Neural progenitor cell (in vitro differentiated cells): Measurements from ENCODE around the gene DROSHA.
"Not testable (repeated sequence)": the region's sequence is repeated elsewhere in the genome, so short reads cannot be mapped to it uniquely, and the experiment has no call there.

ENCODE experiments used
- CTCF ChIP-seq: fragments of 200-600 bp; sonication (generic); IDR thresholded peaks from 2 replicates; pipeline ENCODE4 v1.5.1; 2017; ENCODE audit warnings: antibody characterized with exemption, mild to moderate bottlenecking
- EZH2 ChIP-seq: fragments of 200-600 bp; sonication (generic); IDR thresholded peaks from 2 replicates; pipeline ENCODE4 v1.6.1; 2017; ENCODE audit warnings: antibody characterized with exemption, mild to moderate bottlenecking, moderate library complexity

GRCh38 chr5:31361704-31362528 is 170.0 kb downstream of the DROSHA start:
- not testable (repeated sequence) for TF ChIP-seq CTCF, EZH2
